Measurements from ENCODE around the gene NTMT1. TPM values are rescaled to one million over a fixed set of nuclear protein-coding genes. Genes with fewer than 3 reads are reported as not detected.

The NTMT1 gene
- total and polyA plus RNA-seq, 7 donors: 67.5 to 178 (median 92.9) TPM

GRCh38 chr9:129640871-129641749 is 15.1 kb downstream of the NTMT1 start:
- no peaks in the 10 kb centered on the region for H3K27me3 ChIP-seq (ENCODE audit: insufficient read depth in 3 of 3, low read length in 2 of 3)
- intact Hi-C loops (cut with DNase I): loop anchor here (2.0 to 5.0 kb wide), 3 partner anchors 14 to 141 kb away; partner anchors contain the start of gene NTMT1 (in 1 of the 2)
- TF ChIP-seq CTCF (IDR thresholded peaks at IDR 0.05): no peak
- WGBS, 3 donors: 15 to 18% (median 17%) methylated on average over 43 to 44 of the region's 44 CpGs
- ATAC-seq (peak in 1 of 4 donors; percentile 9), DNase-seq (no peak)
- H3K4me1 ChIP-seq: peaks cover 17% of the 10 kb centered on the region
- H3K9me3 ChIP-seq: no peaks in the 10 kb centered on the region
- peaks cover 8 to 34% of the 10 kb centered on the region in 2 donors for H3K36me3 ChIP-seq (ENCODE audit: insufficient read depth in 1 of 2, low read depth in 1 of 2)
- H3K4me3 ChIP-seq: peak overlapping the region; percentile 97
- H3K27ac ChIP-seq: peak overlapping the region; percentile 86

- peak; percentile 98 for TF ChIP-seq CTCF (IDR thresholded peaks at IDR 0.05)
Measured at GRCh38 chr9:129641750-129642585, 16.0 kb downstream of the NTMT1 start, which contains the start of gene ASB6. ASB6 (minus strand) TSS chr9:129642151; CDS start chr9:129641999, 152 bp downstream.

GRCh38 chr9:129643706-129644105 is 17.7 kb downstream of the NTMT1 start:
- TF ChIP-seq CTCF (IDR thresholded peaks at IDR 0.05): no peak
- Histone ChIP-seq H3K27ac (no peak overlapping the region), H3K4me1 (peaks cover 17% of the 10 kb centered on the region), H3K27me3 (ENCODE audit: insufficient read depth in 3 of 3, low read length in 2 of 3) (no peaks in the 10 kb centered on the region), H3K36me3 (ENCODE audit: insufficient read depth in 1 of 2, low read depth in 1 of 2) (peaks cover 0 to 8% of the 10 kb centered on the region in 2 donors), H3K9me3 (no peaks in the 10 kb centered on the region), H3K4me3 (no peak overlapping the region)
- WGBS, 3 donors: 70% methylated on average over 10 of the region's 10 CpGs
- ATAC-seq (no peak), DNase-seq (no peak)
- intact Hi-C loops (cut with DNase I): loop anchor here (2.0 to 5.0 kb wide), 3 partner anchors 94 to 139 kb away; no protein-coding TSS in a partner anchor

More at GRCh38 chr9:129641750-129642585, 16.0 kb downstream of the NTMT1 start, which contains the start of gene ASB6:
- Histone ChIP-seq H3K9me3 (no peaks in the 10 kb centered on the region), H3K4me1 (peaks cover 17% of the 10 kb centered on the region), H3K4me3 (peak within 1 kb of the TSS; percentile 97), H3K27ac (peak within 1 kb of the TSS; percentile 86), H3K36me3 (ENCODE audit: insufficient read depth in 1 of 2, low read depth in 1 of 2) (peaks cover 6 to 26% of the 10 kb centered on the region in 2 donors), H3K27me3 (ENCODE audit: insufficient read depth in 3 of 3, low read length in 2 of 3) (no peaks in the 10 kb centered on the region)
- DNase-seq (peak; percentile 99), ATAC-seq (peak; percentile 89 to 95 (median 94))
- WGBS, 3 donors: 0 to 1% (median 1%) methylated on average over 56 to 93 of the region's 93 CpGs
- intact Hi-C loops (cut with DNase I): loop anchor here (2.0 to 5.0 kb wide), 4 partner anchors 15 to 141 kb away; partner anchors contain the start of gene NTMT1 (in 1 of the 2)

GRCh38 chr9:129644365-129644764 is 18.4 kb downstream of the NTMT1 start:
- intact Hi-C loops (cut with DNase I): loop anchor here (5.0 kb wide), 2 partner anchors 93 to 138 kb away; no protein-coding TSS in a partner anchor
- no peaks in the 10 kb centered on the region for H3K27me3 ChIP-seq (ENCODE audit: insufficient read depth in 3 of 3, low read length in 2 of 3)
- H3K27ac ChIP-seq: no peak overlapping the region
- H3K9me3 ChIP-seq: no peaks in the 10 kb centered on the region
- TF ChIP-seq CTCF (IDR thresholded peaks at IDR 0.05): no peak
- no peak for ATAC-seq
- DNase-seq: no peak
- H3K4me3 ChIP-seq: no peak overlapping the region
- peaks cover 0 to 2% of the 10 kb centered on the region in 2 donors for H3K36me3 ChIP-seq (ENCODE audit: insufficient read depth in 1 of 2, low read depth in 1 of 2)
- peaks cover 17% of the 10 kb centered on the region for H3K4me1 ChIP-seq
- 46 to 56% (median 48%) methylated on average over 11 of the region's 11 CpGs for WGBS, 3 donors

Data from psoas muscle (tissue), 8 donors.